Chondrocyte (in vitro differentiated cells): ENCODE measurements around the gene CCR6. TPM values are rescaled to one million over a fixed set of nuclear protein-coding genes. Genes with fewer than 3 reads are reported as not detected.

Source experiments
- DNase-seq: peaks from one replicate; pipeline ENCODE4 v3.0.0; 2021; ENCODE audit warnings: mixed read lengths, low spot score
- H3K27ac Mint-ChIP-seq: one replicate; pipeline ENCODE4 v1.8.0; 2021; ENCODE audit warnings: mild to moderate bottlenecking, moderate library complexity, mixed read lengths; ENCODE audit not compliant: unreplicated experiment
- H3K27me3 Mint-ChIP-seq: 2 replicates; pipeline ENCODE4 v1.8.0; 2021; ENCODE audit warnings: low read depth, mixed read lengths
- H3K36me3 Mint-ChIP-seq: 2 replicates; pipeline ENCODE4 v1.8.0; 2021; ENCODE audit warnings: low read depth, mixed read lengths
- H3K4me1 Mint-ChIP-seq: 2 replicates; pipeline ENCODE4 v1.8.0; 2021; ENCODE audit warnings: low read depth, mild to moderate bottlenecking, mixed read lengths
- H3K4me3 Mint-ChIP-seq: one replicate; pipeline ENCODE4 v1.8.0; 2021; ENCODE audit warnings: mild to moderate bottlenecking, moderate library complexity, mixed read lengths; ENCODE audit not compliant: unreplicated experiment
- H3K9me3 Mint-ChIP-seq: 2 replicates; pipeline ENCODE4 v1.8.0; 2021; ENCODE audit warnings: low read depth, mixed read lengths
- CTCF ChIP-seq: fragments of 200-600 bp; sonication (generic); IDR thresholded peaks from 2 replicates; pipeline ENCODE4 v1.5.0; 2021; ENCODE audit warnings: antibody characterized with exemption, mild to moderate bottlenecking, moderate library complexity
- total RNA-seq: library from RNA; stranded (reverse); gene quantifications from 3 replicates; pipeline ENCODE4 v1.2.1, GENCODE V29; 2021

Gene CCR6
- total RNA-seq, 1 donor from 2014 or later, result not detected

DNA sequence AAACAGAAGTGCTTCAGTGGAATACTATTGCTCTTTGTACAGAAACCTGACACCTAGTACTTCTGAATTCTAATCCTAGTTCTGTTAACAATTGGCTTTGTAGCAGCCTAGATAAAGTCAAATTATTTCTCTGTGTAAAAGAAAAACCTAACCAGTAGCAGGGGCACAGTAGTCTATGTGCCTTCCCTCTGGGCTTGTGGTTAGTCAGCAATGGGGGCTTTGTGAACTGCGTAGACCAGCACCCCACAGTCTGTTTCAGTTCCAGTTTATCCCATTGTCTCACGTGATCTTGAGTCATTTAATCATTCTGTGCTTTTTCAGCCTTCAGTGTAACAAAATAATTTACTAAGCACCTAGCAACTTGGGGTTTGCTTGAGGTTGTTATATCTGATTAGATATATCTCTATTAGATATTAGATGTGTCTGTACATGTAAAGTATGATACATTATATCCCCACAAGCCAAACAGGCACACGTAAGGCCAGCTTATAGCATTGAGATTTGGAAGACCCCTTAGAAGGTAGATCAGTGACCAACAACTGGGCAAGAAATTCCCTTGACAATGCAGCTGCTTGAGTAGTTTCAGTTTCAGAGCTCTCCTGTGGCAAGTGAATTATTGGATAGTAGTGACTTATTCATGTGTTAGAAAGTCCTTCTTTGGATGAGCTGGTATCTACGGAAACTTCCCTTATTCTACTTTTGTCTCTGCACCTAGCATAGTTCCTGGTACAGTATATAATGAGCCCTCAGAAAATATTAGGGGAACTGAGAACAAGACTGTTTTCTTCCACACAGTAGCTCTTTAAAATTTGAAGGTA lies 27.9 kb upstream of the CCR6 start:
- no peaks in the 10 kb centered on the region for H3K9me3 Mint-ChIP-seq
- no peak for DNase-seq

DNA sequence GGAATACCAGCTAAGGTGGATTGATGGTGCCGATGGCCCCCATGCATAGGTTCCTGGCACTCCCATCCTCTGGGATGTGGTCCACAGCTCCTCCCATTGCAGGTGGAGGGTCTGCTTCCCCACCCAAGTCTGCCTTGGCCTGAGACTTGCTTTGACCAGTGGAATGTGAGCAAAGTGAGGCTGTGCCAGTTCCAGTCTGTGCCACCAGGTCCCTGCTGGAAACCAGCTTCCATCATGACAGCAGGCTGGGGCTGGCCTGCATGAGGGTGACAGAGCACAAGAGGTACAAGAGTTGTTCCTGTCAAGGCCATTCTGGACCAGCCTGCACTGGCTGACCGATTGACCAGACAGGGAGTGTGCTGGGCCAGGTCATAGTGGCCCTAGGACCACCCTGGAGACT lies 27.0 kb upstream of the CCR6 start:
- no peak for DNase-seq
- Mint-ChIP-seq H3K27me3 (peaks cover 3% of the 10 kb centered on the region), H3K9me3 (no peaks in the 10 kb centered on the region), H3K4me1 (peaks cover 6% of the 10 kb centered on the region), H3K36me3 (no peaks in the 10 kb centered on the region), H3K27ac (no peak overlapping the region), H3K4me3 (no peak overlapping the region)
- TF ChIP-seq CTCF, result no peak

More for the DNA sequence above, 27.9 kb upstream of the CCR6 start:
- Mint-ChIP-seq H3K4me3 (no peak overlapping the region), H3K27ac (no peak overlapping the region), H3K27me3 (peaks cover 3% of the 10 kb centered on the region), H3K36me3 (no peaks in the 10 kb centered on the region), H3K4me1 (peaks cover 6% of the 10 kb centered on the region)
- TF ChIP-seq CTCF, result no peak

GRCh38 chr6:167096991-167097390 lies 25.9 kb upstream of the CCR6 start:
- H3K27me3 Mint-ChIP-seq, result peaks cover 3% of the 10 kb centered on the region
- no peaks in the 10 kb centered on the region for H3K9me3 Mint-ChIP-seq
- no peak for DNase-seq
- no peaks in the 10 kb centered on the region for H3K36me3 Mint-ChIP-seq
- no peak for TF ChIP-seq CTCF
- H3K4me1 Mint-ChIP-seq, result peaks cover 6% of the 10 kb centered on the region
- no peak overlapping the region for H3K27ac Mint-ChIP-seq
- H3K4me3 Mint-ChIP-seq, result no peak overlapping the region

DNA sequence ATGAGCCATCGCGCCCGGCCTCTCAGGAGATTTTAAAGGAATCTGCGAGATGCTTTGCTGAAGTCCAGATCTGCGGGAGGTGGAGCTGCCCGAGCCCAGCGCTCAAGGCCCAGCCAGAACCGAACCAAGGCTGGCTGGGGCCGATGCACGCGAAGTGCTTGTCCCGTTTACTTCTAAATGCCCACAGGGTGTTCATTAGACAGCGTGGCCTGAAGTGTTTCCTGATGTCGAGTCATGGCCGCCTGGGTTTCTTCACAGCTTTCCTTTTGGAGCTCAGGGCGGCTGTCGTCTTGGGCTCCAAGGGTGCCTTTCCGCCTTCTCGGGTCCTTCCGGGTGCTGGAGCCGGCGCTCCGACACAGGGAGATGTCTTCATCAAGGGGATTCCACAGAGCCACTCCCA lies 25.1 kb upstream of the CCR6 start:
- H3K27ac Mint-ChIP-seq, result no peak overlapping the region
- H3K4me1 Mint-ChIP-seq, result peaks cover 6% of the 10 kb centered on the region
- peaks cover 3% of the 10 kb centered on the region for H3K27me3 Mint-ChIP-seq
- no peaks in the 10 kb centered on the region for H3K36me3 Mint-ChIP-seq
- no peak overlapping the region for H3K4me3 Mint-ChIP-seq
- DNase-seq, result no peak
- H3K9me3 Mint-ChIP-seq, result no peaks in the 10 kb centered on the region
- TF ChIP-seq CTCF, result no peak

GRCh38 chr6:167098825-167099225 lies 24.1 kb upstream of the CCR6 start:
- Mint-ChIP-seq H3K4me1 (peaks cover 6% of the 10 kb centered on the region), H3K27me3 (peaks cover 3% of the 10 kb centered on the region), H3K27ac (no peak overlapping the region)

More at GRCh38 chr6:167098825-167099225, 24.1 kb upstream of the CCR6 start:
- Mint-ChIP-seq H3K9me3 (no peaks in the 10 kb centered on the region), H3K4me3 (no peak overlapping the region), H3K36me3 (no peaks in the 10 kb centered on the region)
- TF ChIP-seq CTCF, result no peak
- DNase-seq, result no peak
